IMR-90 (cell line): Measurements from ENCODE around the gene CDC42SE1. TPM values are rescaled to one million over a fixed set of nuclear protein-coding genes. Genes with fewer than 3 reads are reported as not detected.

Experiments
- CEBPB ChIP-seq: IDR thresholded peaks from 2 replicates; pipeline ENCODE4 v1.6.1; 2012; ENCODE audit warnings: low read depth, low read length, improper control_type of control experiment
- polyA plus RNA-seq, 3 experiments: library from polyadenylated mRNA; depleted of rRNA; stranded (reverse); fragments of >200 nt; gene quantifications; 2 replicates each; pipeline ENCODE4 v1.2.3, GENCODE V29; 2012; ENCODE audit warnings: low replicate concordance in 1 of 3
- total RNA-seq: library from RNA; depleted of rRNA; stranded (reverse); fragments of >200 nt; gene quantifications from 2 replicates; pipeline ENCODE4 v1.2.3, GENCODE V29; 2012
- TF ChIP-seq, protein P1 (sequence below): fragments of 150-350 bp; IDR thresholded peaks from 2 replicates; pipeline ENCODE4 v1.6.1; 2017; ENCODE audit warnings: mild to moderate bottlenecking, antibody characterized with exemption, low read length, low read depth

Gene CDC42SE1
- total and polyA plus RNA-seq, 2 of the 4 experiments (the other 2 are of a cell fraction) = 47.0 to 58.5 TPM

DNA sequence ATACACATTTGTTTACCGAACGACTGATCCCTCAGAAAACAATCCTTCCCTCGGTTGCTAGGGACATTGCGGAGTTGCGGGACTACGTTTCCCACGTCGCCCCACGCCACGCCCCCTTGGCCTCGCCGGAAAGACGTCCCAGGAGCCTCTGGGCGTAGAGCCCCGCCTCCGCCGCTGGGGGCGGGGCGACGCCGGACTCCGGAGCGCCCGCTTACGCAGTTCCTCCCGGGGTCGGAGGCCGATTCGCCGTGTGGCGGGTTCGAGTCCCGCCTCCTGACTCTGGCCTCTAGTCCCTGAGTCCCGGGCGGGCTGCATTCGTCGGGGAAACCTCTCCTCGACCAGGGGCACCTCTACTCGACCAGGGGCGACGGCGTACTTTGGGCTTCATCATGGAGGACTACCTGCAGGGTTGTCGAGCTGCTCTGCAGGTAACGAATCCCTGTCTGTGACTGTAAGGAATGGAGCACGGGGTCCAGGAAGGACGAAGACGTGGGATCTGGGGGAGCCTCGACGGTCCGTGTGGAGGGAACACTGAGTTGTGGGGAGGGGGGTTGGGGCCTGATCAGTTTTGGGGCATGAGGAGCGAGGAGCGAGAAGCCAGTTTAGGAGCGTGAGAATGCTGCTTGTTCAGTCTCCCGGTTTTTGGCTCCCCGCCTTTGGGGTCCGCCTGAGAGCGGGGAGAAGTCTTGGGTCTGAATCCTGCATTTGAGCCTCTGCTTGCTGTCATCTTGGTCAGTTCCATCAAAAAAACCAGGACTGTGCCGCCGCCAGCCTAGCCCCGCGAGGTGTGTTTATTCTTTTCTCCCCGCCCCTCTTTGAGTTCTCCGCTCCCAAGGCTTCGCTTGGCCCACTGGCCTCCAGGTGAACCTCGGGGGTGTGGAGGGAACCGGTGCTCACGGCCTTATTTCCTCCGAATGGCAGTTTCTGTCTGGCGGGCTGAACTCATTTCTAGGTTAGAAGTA, 50.9 kb downstream of the CDC42SE1 start, which contains the start of gene PRUNE1 (continued):
- TF ChIP-seq, protein P1, sequence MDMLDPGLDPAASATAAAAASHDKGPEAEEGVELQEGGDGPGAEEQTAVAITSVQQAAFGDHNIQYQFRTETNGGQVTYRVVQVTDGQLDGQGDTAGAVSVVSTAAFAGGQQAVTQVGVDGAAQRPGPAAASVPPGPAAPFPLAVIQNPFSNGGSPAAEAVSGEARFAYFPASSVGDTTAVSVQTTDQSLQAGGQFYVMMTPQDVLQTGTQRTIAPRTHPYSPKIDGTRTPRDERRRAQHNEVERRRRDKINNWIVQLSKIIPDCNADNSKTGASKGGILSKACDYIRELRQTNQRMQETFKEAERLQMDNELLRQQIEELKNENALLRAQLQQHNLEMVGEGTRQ = no peak
- TF ChIP-seq CEBPB = peak; percentile 57; the same call in 1 of the 2 replicates
